Measurements from ENCODE around the gene DNTT. TPM values are rescaled to one million over a fixed set of nuclear protein-coding genes. Genes with fewer than 3 reads are reported as not detected.

Gene DNTT
- total RNA-seq, 3 donors from 2014 or later = not detected

GRCh38 chr10:96264938-96265337 is 39.3 kb upstream of the DNTT start:
- intact Hi-C loops (cut with DNase I; ENCODE audit: low total_unique reads) = no loop called here
- no peak for TF ChIP-seq POLR2A (IDR thresholded peaks at IDR 0.05)
- no peak for TF ChIP-seq POLR2AphosphoS5 (IDR thresholded peaks at IDR 0.05)
- no peak for TF ChIP-seq CTCF (IDR thresholded peaks at IDR 0.05)
- Histone ChIP-seq H3K4me3 (no peak overlapping the region), H3K9me3 (no peaks in the 10 kb centered on the region), H3K36me3 (no peaks in the 10 kb centered on the region), H3K27me3 (no peaks in the 10 kb centered on the region), H3K4me1 (no peaks in the 10 kb centered on the region), H3K27ac (no peak overlapping the region)
- DNase-seq (ENCODE audit: low spot score in 2 of 2) = no peak

GRCh38 chr10:96266118-96266770 is 38.0 kb upstream of the DNTT start:
- no peaks in the 10 kb centered on the region for H3K27me3 ChIP-seq
- DNase-seq (ENCODE audit: low spot score in 2 of 2) = no peak
- no peaks in the 10 kb centered on the region for H3K36me3 ChIP-seq
- intact Hi-C loops (cut with DNase I; ENCODE audit: low total_unique reads) = no loop called here
- H3K4me3 ChIP-seq = no peak overlapping the region
- H3K4me1 ChIP-seq = no peaks in the 10 kb centered on the region
- H3K27ac ChIP-seq = no peak overlapping the region
- no peak for TF ChIP-seq POLR2AphosphoS5 (IDR thresholded peaks at IDR 0.05)
- TF ChIP-seq CTCF (IDR thresholded peaks at IDR 0.05) = no peak
- no peak for TF ChIP-seq POLR2A (IDR thresholded peaks at IDR 0.05)
- no peaks in the 10 kb centered on the region for H3K9me3 ChIP-seq

GRCh38 chr10:96267234-96267705 is 37.0 kb upstream of the DNTT start:
- intact Hi-C loops (cut with DNase I; ENCODE audit: low total_unique reads) = no loop called here
- no peaks in the 10 kb centered on the region for H3K36me3 ChIP-seq

GRCh38 chr10:96268341-96268909 is 35.8 kb upstream of the DNTT start:
- Histone ChIP-seq H3K36me3 (no peaks in the 10 kb centered on the region), H3K9me3 (no peaks in the 10 kb centered on the region), H3K27me3 (no peaks in the 10 kb centered on the region), H3K4me3 (no peak overlapping the region), H3K4me1 (peaks cover 0 to 8% of the 10 kb centered on the region in 2 donors), H3K27ac (no peak overlapping the region)
- intact Hi-C loops (cut with DNase I; ENCODE audit: low total_unique reads) = no loop called here
- no peak for TF ChIP-seq POLR2AphosphoS5 (IDR thresholded peaks at IDR 0.05)
- no peak for TF ChIP-seq CTCF (IDR thresholded peaks at IDR 0.05)
- TF ChIP-seq POLR2A (IDR thresholded peaks at IDR 0.05) = no peak
- DNase-seq (ENCODE audit: low spot score in 2 of 2) = no peak

More at GRCh38 chr10:96267234-96267705, 37.0 kb upstream of the DNTT start:
- H3K4me1 ChIP-seq = peaks cover 0 to 6% of the 10 kb centered on the region in 2 donors
- H3K27me3 ChIP-seq = no peaks in the 10 kb centered on the region
- H3K27ac ChIP-seq = no peak overlapping the region
- no peak for DNase-seq (ENCODE audit: low spot score in 2 of 2)
- TF ChIP-seq CTCF (IDR thresholded peaks at IDR 0.05) (no peak), POLR2AphosphoS5 (IDR thresholded peaks at IDR 0.05) (no peak), POLR2A (IDR thresholded peaks at IDR 0.05) (no peak)
- no peaks in the 10 kb centered on the region for H3K9me3 ChIP-seq
- H3K4me3 ChIP-seq = no peak overlapping the region

All from breast epithelium (tissue), 4 donors.